Kidney epithelial cell (primary cell): ENCODE results near the gene SH2D7. TPM values are rescaled to one million over a fixed set of nuclear protein-coding genes. Genes with fewer than 3 reads are reported as not detected.

Source experiments
- DNase-seq: peaks from one replicate; pipeline ENCODE4 v3.0.0-alpha.2; 2010; ENCODE audit warnings: low read depth
- H3K27me3 ChIP-seq: 2 replicates; pipeline ENCODE4 v1.6.0; 2011; ENCODE audit warnings: low read length; ENCODE audit not compliant: control insufficient read depth, insufficient read depth
- H3K36me3 ChIP-seq: 2 replicates; pipeline ENCODE4 v1.5.1; 2011; ENCODE audit warnings: low read length; ENCODE audit not compliant: control insufficient read depth, insufficient read depth
- H3K4me3 ChIP-seq: 2 replicates; pipeline ENCODE4 v1.5.1; 2011; ENCODE audit warnings: low read depth, mild to moderate bottlenecking, control low read depth, low read length
- CTCF ChIP-seq: IDR thresholded peaks from 2 replicates; pipeline ENCODE4 v1.5.1; 2011; ENCODE audit warnings: mild to moderate bottlenecking, moderate library complexity, low read length, control low read depth, inconsistent platforms; ENCODE audit not compliant: insufficient read depth, poor library complexity, severe bottlenecking
- total RNA-seq: library from RNA; depleted of rRNA; stranded (reverse); fragments of >200 nt; gene quantifications from 2 replicates; pipeline ENCODE4 v1.2.3, GENCODE V29; 2015

Gene SH2D7
- total RNA-seq, 1 donor from 2014 or later: not detected

GRCh38 chr15:78048628-78048920 is 43.8 kb upstream of the SH2D7 start:
- DNase-seq: no peak
- Histone ChIP-seq H3K27me3 (no peaks in the 10 kb centered on the region), H3K36me3 (no peaks in the 10 kb centered on the region), H3K4me3 (no peak overlapping the region)
- TF ChIP-seq CTCF: no peak

DNA sequence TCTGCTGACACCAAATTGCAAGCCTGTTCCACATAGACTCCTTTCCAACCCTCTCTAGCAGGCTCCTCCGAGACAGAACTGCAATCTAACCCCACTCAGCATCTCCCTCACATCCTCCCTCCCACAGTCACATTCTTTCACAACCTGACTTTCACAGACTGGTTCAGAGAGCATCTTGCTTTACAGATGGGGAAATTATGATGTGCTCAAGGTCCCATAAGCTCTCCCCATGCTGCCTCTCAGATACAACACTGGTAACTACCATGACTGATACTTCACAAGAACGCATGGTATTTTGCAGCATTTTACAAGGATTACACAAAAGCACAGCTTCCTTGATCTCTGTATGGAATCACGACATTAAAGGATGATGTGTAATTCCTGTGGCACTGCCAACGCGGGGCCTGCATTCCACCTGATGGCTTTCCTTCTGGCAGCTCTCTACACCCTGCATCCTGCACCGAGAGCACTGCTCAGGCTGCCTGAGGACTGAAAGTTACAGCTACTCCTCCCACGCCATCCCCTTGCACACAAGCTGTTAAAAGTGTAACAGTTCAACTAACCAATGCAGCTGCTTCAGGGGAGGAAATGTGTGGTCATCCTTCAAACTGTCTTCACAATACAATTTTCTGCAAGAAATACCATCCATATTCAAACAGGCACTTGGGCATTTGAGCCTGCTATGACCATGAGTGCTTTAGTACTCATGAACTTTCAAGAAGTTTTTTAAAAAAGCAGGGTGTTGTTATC is 42.5 kb upstream of the SH2D7 start:
- Histone ChIP-seq H3K36me3 (no peaks in the 10 kb centered on the region), H3K27me3 (no peaks in the 10 kb centered on the region), H3K4me3 (no peak overlapping the region)
- TF ChIP-seq CTCF: no peak
- DNase-seq: no peak

- H3K27me3 ChIP-seq: no peaks in the 10 kb centered on the region
- no peak overlapping the region for H3K4me3 ChIP-seq
- H3K36me3 ChIP-seq: no peaks in the 10 kb centered on the region
- TF ChIP-seq CTCF: no peak
- DNase-seq: no peak
These were observed 41.9 kb upstream of the SH2D7 start for GRCh38 chr15:78050441-78050809.

- no peaks in the 10 kb centered on the region for H3K36me3 ChIP-seq
- TF ChIP-seq CTCF: no peak
- H3K4me3 ChIP-seq: no peak overlapping the region
- no peak for DNase-seq
- no peaks in the 10 kb centered on the region for H3K27me3 ChIP-seq
These were observed 41.5 kb upstream of the SH2D7 start for GRCh38 chr15:78050826-78051225.

DNA sequence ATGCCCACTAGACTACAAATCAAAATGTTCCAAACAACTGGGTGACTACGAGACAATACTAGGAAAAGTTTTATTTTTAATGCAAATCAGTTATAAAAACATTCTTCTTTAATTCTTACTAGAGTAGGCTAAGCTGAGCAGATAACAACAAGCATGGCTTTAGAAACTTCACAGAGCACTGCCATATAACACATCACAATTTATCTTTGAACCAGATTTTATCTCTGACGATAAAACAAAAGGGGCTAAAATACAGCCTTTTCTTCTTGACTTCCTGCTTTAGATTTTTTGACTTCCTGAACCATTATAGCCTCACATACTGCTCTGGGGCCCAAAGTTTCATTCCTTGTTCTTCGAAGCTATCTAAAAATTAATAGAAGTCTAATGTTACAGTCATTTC is 40.8 kb upstream of the SH2D7 start:
- no peak for DNase-seq
- H3K27me3 ChIP-seq: no peaks in the 10 kb centered on the region
- H3K36me3 ChIP-seq: no peaks in the 10 kb centered on the region
- H3K4me3 ChIP-seq: no peak overlapping the region
- no peak for TF ChIP-seq CTCF

- no peak for DNase-seq
- H3K36me3 ChIP-seq: no peaks in the 10 kb centered on the region
- H3K27me3 ChIP-seq: no peaks in the 10 kb centered on the region
- H3K4me3 ChIP-seq: no peak overlapping the region
- TF ChIP-seq CTCF: no peak
These were observed 40.4 kb upstream of the SH2D7 start for GRCh38 chr15:78052001-78052401.
